Stimulated activated CD4-positive, alpha-beta T cell treated with anti-CD3 and anti-CD28 coated beads, Interleukin-1b, Interleukin-23, amount 100 ng/mL, for 48 hours (primary cell): Measurements from ENCODE around the gene TSPAN3.

ENCODE experiments used
- DNase-seq: peaks from one replicate; pipeline ENCODE4 v3.0.0-alpha.2; 2020

The TSPAN3 gene

GRCh38 chr15:77083381-77084160, 12.7 kb upstream of the TSPAN3 start:
- DNase-seq, result peak; percentile 75

DNA sequence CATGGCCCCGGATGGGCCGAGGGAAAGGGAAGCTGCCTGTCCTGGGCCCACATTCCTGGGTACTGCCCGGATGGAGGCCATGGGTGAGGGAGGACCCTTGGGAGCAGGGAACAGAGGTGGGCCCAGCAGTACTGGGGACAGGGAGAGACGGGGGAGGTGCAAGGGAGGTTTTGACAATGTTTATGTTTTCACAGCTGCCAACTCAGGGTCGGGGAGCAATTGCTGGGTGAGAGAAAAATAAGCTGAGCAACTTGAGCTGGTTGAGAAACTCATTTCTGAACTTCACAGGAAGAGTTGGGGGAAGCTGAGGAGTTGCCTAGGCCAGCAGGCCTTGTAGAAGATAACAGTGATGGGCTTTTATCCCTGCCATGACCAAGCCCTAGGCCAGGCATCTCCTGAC, 11.1 kb upstream of the TSPAN3 start:
- no peak for DNase-seq

DNA sequence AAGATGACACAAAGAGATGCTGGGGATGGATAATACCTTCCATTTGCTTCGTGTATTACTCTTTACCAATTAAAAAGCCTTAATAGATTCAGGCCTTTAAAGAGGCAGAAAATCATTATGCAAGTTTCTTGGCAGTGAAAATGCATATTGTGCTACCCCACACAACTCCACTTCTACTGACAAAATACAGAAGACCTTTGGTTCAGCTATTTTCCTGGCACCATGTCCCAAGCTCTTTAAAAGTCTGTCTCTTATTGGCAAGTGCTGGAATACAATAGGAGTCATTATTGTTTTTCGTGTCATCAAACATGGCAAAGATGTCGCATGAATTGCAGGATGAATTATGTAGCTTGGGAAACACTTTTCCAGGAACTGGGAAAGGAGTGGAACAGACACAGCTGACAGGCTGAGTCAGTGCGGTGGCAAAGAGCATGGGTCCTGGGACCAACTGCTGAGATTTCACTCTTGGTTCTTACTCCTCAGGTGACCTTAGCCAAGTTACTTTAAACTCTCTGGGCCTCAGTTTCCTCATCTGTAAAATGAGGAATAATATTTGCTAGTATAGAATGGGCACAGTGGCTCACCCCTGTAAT, 5.5 kb upstream of the TSPAN3 start:
- DNase-seq, result no peak

DNA sequence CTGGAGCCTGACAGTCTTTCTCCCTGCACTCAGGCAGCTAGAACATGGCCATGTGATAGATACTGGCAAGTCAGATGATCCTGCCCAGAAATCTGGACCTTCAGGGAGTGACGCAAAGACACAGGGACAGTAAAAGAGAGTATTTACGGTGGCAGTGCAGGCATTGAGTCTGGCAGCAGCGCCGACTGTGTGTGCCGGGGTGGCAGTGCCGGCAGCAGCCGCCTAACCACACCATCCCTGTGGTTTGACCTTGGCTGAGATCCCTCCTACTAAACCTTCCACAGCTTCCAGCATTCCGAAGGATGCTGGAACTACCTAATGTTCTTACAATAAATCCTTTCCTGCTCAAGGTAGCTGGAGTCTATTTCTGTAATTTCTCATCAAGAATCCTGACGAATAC, 4.6 kb upstream of the TSPAN3 start:
- DNase-seq, result no peak

DNA sequence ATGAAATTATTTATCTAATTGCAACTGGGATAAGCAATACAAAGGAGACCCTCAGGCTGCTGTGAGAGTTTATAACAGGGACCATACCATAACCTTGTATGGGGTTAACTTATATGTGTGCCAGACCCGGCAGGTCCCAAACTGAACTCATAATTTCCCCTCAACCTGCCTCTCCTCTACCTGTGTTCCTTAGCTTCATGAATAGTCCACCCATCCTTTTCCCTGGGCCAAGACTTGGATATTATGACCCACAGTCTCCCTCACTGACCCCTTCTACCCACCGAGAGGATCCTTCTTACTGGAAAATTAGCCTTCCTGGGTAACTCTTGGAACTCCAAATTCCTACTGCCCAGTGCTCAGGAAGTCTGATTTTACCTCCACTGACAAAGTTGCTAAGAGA, 3.4 kb upstream of the TSPAN3 start:
- no peak for DNase-seq

DNA sequence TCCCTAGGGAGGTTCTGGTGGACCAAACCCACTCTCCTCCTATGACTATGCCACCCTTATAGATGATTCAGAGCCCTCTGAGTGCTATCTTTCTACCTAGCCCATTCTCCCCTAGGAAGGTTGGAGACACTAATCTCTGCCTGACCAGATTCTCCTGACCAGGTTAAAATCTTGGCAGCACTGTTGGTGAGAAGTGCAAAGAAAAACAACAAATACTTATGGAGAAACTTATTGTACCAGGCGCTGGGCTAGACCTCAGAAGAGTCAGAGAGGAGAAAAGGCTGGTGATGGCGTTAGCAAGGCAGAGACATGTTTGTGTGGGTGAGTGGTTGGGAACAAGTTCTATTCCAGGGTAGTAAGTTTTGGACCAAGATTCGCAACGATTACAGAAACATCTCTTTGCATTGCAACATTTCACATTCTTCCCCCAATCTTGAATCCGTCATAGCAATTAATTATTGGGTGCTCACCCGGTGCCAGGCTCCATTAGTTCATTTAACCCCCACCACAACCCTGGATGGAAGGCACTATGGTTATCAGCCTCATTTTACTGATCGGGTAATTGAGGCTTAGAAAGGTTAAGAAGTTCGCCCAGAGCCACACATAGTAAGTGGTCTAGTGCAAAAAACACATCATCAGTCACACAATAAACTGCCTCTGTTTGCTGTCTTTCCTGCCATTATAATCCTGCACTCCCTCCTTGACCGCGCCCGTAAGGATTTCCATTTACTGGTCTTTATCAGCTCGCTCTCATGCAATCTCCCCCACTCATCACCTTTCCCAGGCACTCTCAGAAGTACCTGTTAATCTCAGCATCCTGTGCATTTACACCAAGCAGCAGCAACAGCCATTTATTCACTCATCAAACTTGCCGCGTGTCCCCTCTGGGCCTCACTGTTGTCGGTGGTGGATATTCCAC, 655 bp upstream of the TSPAN3 start:
- no peak for DNase-seq

DNA sequence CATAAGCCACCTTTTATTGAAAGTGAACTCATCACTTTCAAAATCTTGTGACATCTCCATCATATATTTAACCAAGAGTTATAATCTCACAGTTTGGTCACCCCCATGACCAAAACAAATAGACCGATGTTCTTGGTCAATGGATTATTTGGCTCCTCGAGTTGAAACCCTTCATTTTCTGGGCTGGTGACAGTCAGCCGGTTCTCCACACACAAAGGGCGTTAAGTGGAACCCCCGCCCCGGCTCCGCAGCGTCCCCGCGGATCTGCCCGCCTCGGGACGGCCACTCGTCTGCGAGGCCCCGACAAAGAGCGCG, 772 bp downstream of the TSPAN3 start:
- DNase-seq, result no peak

DNA sequence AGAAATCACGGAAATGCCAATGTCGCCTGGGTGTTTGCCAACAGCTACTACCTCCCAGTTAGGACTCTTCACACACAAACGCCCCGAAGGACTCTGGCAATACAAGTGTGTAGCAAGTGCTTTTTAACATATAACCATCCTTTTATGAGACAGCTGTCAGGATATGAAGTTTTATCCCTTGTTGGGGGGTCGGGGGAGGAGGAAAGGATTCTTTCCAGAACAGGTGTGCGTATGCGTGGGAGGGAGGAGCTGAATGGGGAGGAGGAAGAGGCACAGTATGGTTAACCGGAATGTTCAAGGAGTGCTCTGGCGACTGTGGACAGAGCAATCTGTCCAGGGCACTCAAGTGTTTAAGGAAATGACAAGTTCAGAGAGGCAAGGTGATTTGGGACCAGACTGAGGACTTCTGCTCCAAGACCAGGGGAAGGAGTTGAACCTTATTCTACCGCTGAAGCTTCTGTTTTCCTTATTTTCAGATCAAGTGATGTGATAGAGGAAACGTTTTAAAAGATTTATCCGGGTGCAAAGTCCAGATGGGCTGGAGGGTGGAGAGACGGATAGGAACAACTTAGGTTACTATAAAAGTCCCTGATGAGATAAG, 1.3 kb downstream of the TSPAN3 start:
- no peak for DNase-seq

GRCh38 chr15:77068633-77069032, 2.3 kb downstream of the TSPAN3 start:
- no peak for DNase-seq

- no peak for DNase-seq
Observed at GRCh38 chr15:77067691-77068367, 3.1 kb downstream of the TSPAN3 start.

GRCh38 chr15:77066971-77067690, 3.8 kb downstream of the TSPAN3 start:
- DNase-seq, result no peak

GRCh38 chr15:77064539-77065308, 6.2 kb downstream of the TSPAN3 start:
- no peak for DNase-seq

DNA sequence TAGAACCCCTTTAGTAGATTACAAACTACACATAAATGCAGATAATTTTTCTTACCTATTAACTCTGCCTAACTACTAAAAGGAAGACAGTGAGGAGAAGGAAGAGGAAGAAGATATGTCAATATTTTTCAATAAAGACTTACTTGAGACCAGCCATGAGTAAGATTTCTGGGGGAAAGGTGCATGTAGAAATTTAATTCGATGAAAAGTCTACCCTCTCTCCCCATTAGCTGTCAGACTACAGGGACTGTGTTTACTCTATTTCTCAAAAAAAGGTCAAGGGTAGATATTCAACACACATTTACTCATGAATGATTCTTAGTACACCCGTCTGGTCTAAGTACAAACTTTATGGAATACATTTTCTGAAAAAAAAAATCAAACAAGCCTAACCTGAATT, 6.8 kb downstream of the TSPAN3 start:
- no peak for DNase-seq

- no peak for DNase-seq
Observed at GRCh38 chr15:77063249-77063648, 7.7 kb downstream of the TSPAN3 start.

DNA sequence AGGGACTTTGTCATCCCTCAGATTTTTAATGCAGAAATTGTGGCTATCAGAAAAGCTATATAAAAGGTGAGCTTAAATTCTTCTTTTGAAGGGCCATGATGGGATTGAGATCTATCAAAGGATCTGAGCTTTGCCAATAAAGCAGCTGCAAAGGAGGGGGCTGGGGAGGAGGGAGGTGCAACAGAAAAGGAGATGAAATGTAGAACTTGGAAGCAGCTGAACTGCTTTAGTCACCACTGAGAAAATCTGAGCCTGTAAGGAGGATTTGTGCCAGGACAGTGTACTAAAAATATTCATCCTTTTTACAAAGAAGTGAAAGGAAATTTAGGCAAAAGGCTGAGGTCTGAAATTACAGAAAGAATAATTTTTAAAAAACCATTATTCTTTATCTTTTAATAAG, 10.4 kb downstream of the TSPAN3 start:
- DNase-seq, result no peak

GRCh38 chr15:77059786-77060361, 11.0 kb downstream of the TSPAN3 start:
- DNase-seq, result no peak

- DNase-seq, result no peak
Observed at GRCh38 chr15:77058468-77058867, 12.4 kb downstream of the TSPAN3 start.

DNA sequence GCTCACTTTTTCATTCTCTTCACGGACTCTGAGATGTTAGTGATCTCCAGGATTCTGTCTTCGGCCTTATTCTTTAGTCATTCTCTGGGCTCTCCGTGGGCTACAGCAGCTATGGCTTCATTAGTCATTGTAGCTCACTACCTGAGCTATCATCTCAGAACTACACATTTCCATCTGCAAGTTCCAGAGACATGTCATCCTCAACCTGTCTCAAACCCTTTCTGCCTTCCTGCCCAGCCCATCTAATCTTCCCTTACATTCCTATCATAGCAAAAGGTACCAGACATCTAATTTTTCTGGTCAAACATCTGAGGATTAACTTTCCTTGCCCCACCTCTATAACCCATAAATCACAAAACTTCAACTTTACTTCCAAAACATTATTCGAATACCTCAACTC, 13.2 kb downstream of the TSPAN3 start:
- no peak for DNase-seq

- no peak for DNase-seq
Observed at GRCh38 chr15:77057072-77057471, 13.8 kb downstream of the TSPAN3 start.

DNA sequence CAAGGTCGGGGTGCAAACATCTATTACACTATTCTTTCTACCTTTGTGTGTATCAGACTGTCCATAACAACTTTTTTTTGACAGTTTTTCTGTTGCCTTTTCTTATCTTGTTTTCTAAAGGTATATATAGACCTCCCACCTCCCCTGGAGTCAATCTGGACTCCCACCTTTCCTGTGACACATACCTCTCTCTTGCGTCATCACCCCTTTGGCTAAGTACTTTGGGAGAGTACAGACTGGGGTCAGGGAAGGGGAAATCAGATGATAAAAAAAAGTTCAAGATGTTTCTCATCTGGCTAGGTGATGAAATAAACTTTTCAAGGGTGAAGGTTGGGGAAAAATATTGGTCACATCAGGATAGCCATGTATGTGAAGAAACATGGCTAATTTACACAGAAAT, 17.2 kb downstream of the TSPAN3 start:
- DNase-seq, result no peak

- no peak for DNase-seq
Observed at GRCh38 chr15:77052556-77052955, 18.4 kb downstream of the TSPAN3 start.
